ENCODE results near the gene DNM3.

The DNM3 gene

GRCh38 chr1:171985639-171986038 lies 144.3 kb downstream of the DNM3 start:
- Histone ChIP-seq H3K36me3 (ENCODE audit: insufficient read depth, low read depth, low read length) (no peaks in the 10 kb centered on the region), H3K4me1 (ENCODE audit: insufficient read depth, low read length) (no peaks in the 10 kb centered on the region), H3K9ac (ENCODE audit: low read depth, low read length) (no peak overlapping the region), H3K4me3 (ENCODE audit: low read length) (no peak overlapping the region), H3K27ac (ENCODE audit: low read length) (no peak overlapping the region), H3K9me3 (ENCODE audit: insufficient read depth, low read depth, low read length) (no peaks in the 10 kb centered on the region), H3K27me3 (ENCODE audit: insufficient read depth, low read length) (no peaks in the 10 kb centered on the region)

GRCh38 chr1:171988243-171988885 lies 147.1 kb downstream of the DNM3 start:
- H3K27ac ChIP-seq (ENCODE audit: low read length) = no peak overlapping the region
- H3K9ac ChIP-seq (ENCODE audit: low read depth, low read length) = no peak overlapping the region
- no peaks in the 10 kb centered on the region for H3K4me1 ChIP-seq (ENCODE audit: insufficient read depth, low read length)
- H3K9me3 ChIP-seq (ENCODE audit: insufficient read depth, low read depth, low read length) = no peaks in the 10 kb centered on the region
- H3K4me3 ChIP-seq (ENCODE audit: low read length) = no peak overlapping the region
- H3K27me3 ChIP-seq (ENCODE audit: insufficient read depth, low read length) = no peaks in the 10 kb centered on the region
- H3K36me3 ChIP-seq (ENCODE audit: insufficient read depth, low read depth, low read length) = no peaks in the 10 kb centered on the region

- Histone ChIP-seq H3K36me3 (ENCODE audit: insufficient read depth, low read depth, low read length) (no peaks in the 10 kb centered on the region), H3K4me1 (ENCODE audit: insufficient read depth, low read length) (no peaks in the 10 kb centered on the region; the same call in 1 of the 2 replicates), H3K27me3 (ENCODE audit: insufficient read depth, low read length) (no peaks in the 10 kb centered on the region), H3K27ac (ENCODE audit: low read length) (no peak overlapping the region), H3K4me3 (ENCODE audit: low read length) (no peak overlapping the region), H3K9me3 (ENCODE audit: insufficient read depth, low read depth, low read length) (no peaks in the 10 kb centered on the region), H3K9ac (ENCODE audit: low read depth, low read length) (no peak overlapping the region)
Observed at GRCh38 chr1:171990371-171990770, 149.1 kb downstream of the DNM3 start.

- Histone ChIP-seq H3K4me1 (ENCODE audit: insufficient read depth, low read length) (no peaks in the 10 kb centered on the region; the same call in 1 of the 2 replicates), H3K4me3 (ENCODE audit: low read length) (no peak overlapping the region), H3K27ac (ENCODE audit: low read length) (no peak overlapping the region), H3K36me3 (ENCODE audit: insufficient read depth, low read depth, low read length) (no peaks in the 10 kb centered on the region), H3K9me3 (ENCODE audit: insufficient read depth, low read depth, low read length) (no peaks in the 10 kb centered on the region), H3K9ac (ENCODE audit: low read depth, low read length) (no peak overlapping the region), H3K27me3 (ENCODE audit: insufficient read depth, low read length) (no peaks in the 10 kb centered on the region)
Observed at GRCh38 chr1:171994293-171994692, 153.0 kb downstream of the DNM3 start.

GRCh38 chr1:171995573-171995972 lies 154.3 kb downstream of the DNM3 start:
- Histone ChIP-seq H3K27ac (ENCODE audit: low read length) (no peak overlapping the region), H3K36me3 (ENCODE audit: insufficient read depth, low read depth, low read length) (no peaks in the 10 kb centered on the region), H3K9ac (ENCODE audit: low read depth, low read length) (no peak overlapping the region), H3K27me3 (ENCODE audit: insufficient read depth, low read length) (no peaks in the 10 kb centered on the region), H3K4me3 (ENCODE audit: low read length) (no peak overlapping the region), H3K4me1 (ENCODE audit: insufficient read depth, low read length) (no peaks in the 10 kb centered on the region; the same call in 1 of the 2 replicates), H3K9me3 (ENCODE audit: insufficient read depth, low read depth, low read length) (no peaks in the 10 kb centered on the region)

- no peaks in the 10 kb centered on the region for H3K9me3 ChIP-seq (ENCODE audit: insufficient read depth, low read depth, low read length)
- H3K27ac ChIP-seq (ENCODE audit: low read length) = no peak overlapping the region
- no peaks in the 10 kb centered on the region for H3K27me3 ChIP-seq (ENCODE audit: insufficient read depth, low read length)
- no peaks in the 10 kb centered on the region for H3K36me3 ChIP-seq (ENCODE audit: insufficient read depth, low read depth, low read length)
- no peak overlapping the region for H3K9ac ChIP-seq (ENCODE audit: low read depth, low read length)
- H3K4me1 ChIP-seq (ENCODE audit: insufficient read depth, low read length) = no peaks in the 10 kb centered on the region; the same call in 1 of the 2 replicates
- H3K4me3 ChIP-seq (ENCODE audit: low read length) = no peak overlapping the region
Observed at GRCh38 chr1:171997936-171998335, 156.6 kb downstream of the DNM3 start.

GRCh38 chr1:171998711-171999110 lies 157.4 kb downstream of the DNM3 start:
- no peaks in the 10 kb centered on the region for H3K36me3 ChIP-seq (ENCODE audit: insufficient read depth, low read depth, low read length)
- no peak overlapping the region for H3K9ac ChIP-seq (ENCODE audit: low read depth, low read length)
- no peak overlapping the region for H3K4me3 ChIP-seq (ENCODE audit: low read length)
- H3K27ac ChIP-seq (ENCODE audit: low read length) = no peak overlapping the region
- no peaks in the 10 kb centered on the region for H3K27me3 ChIP-seq (ENCODE audit: insufficient read depth, low read length)
- H3K4me1 ChIP-seq (ENCODE audit: insufficient read depth, low read length) = no peaks in the 10 kb centered on the region; the same call in 1 of the 2 replicates
- no peaks in the 10 kb centered on the region for H3K9me3 ChIP-seq (ENCODE audit: insufficient read depth, low read depth, low read length)

- H3K36me3 ChIP-seq (ENCODE audit: insufficient read depth, low read depth, low read length) = no peaks in the 10 kb centered on the region
- H3K27ac ChIP-seq (ENCODE audit: low read length) = no peak overlapping the region
- H3K27me3 ChIP-seq (ENCODE audit: insufficient read depth, low read length) = no peaks in the 10 kb centered on the region
- H3K4me3 ChIP-seq (ENCODE audit: low read length) = no peak overlapping the region
- H3K9me3 ChIP-seq (ENCODE audit: insufficient read depth, low read depth, low read length) = no peaks in the 10 kb centered on the region
- no peak overlapping the region for H3K9ac ChIP-seq (ENCODE audit: low read depth, low read length)
- H3K4me1 ChIP-seq (ENCODE audit: insufficient read depth, low read length) = no peaks in the 10 kb centered on the region; the same call in 1 of the 2 replicates
Observed at GRCh38 chr1:171999756-172000155, 158.5 kb downstream of the DNM3 start.

GRCh38 chr1:172001288-172001687 lies 160.0 kb downstream of the DNM3 start:
- no peak overlapping the region for H3K4me3 ChIP-seq (ENCODE audit: low read length)
- H3K27me3 ChIP-seq (ENCODE audit: insufficient read depth, low read length) = no peaks in the 10 kb centered on the region
- no peak overlapping the region for H3K27ac ChIP-seq (ENCODE audit: low read length)
- H3K4me1 ChIP-seq (ENCODE audit: insufficient read depth, low read length) = no peaks in the 10 kb centered on the region
- H3K36me3 ChIP-seq (ENCODE audit: insufficient read depth, low read depth, low read length) = no peaks in the 10 kb centered on the region
- H3K9ac ChIP-seq (ENCODE audit: low read depth, low read length) = no peak overlapping the region
- H3K9me3 ChIP-seq (ENCODE audit: insufficient read depth, low read depth, low read length) = no peaks in the 10 kb centered on the region

GRCh38 chr1:172002725-172003345 lies 161.5 kb downstream of the DNM3 start:
- Histone ChIP-seq H3K9me3 (ENCODE audit: insufficient read depth, low read depth, low read length) (no peaks in the 10 kb centered on the region), H3K4me3 (ENCODE audit: low read length) (no peak overlapping the region), H3K27me3 (ENCODE audit: insufficient read depth, low read length) (no peaks in the 10 kb centered on the region), H3K27ac (ENCODE audit: low read length) (no peak overlapping the region), H3K9ac (ENCODE audit: low read depth, low read length) (no peak overlapping the region), H3K4me1 (ENCODE audit: insufficient read depth, low read length) (no peaks in the 10 kb centered on the region), H3K36me3 (ENCODE audit: insufficient read depth, low read depth, low read length) (no peaks in the 10 kb centered on the region)

- Histone ChIP-seq H3K9ac (ENCODE audit: low read depth, low read length) (no peak overlapping the region), H3K27me3 (ENCODE audit: insufficient read depth, low read length) (no peaks in the 10 kb centered on the region), H3K4me3 (ENCODE audit: low read length) (no peak overlapping the region)
Observed at GRCh38 chr1:172003766-172004530, 162.7 kb downstream of the DNM3 start.

GRCh38 chr1:172004671-172005070 lies 163.4 kb downstream of the DNM3 start:
- Histone ChIP-seq H3K9ac (ENCODE audit: low read depth, low read length) (no peak overlapping the region), H3K4me3 (ENCODE audit: low read length) (no peak overlapping the region), H3K27me3 (ENCODE audit: insufficient read depth, low read length) (no peaks in the 10 kb centered on the region), H3K9me3 (ENCODE audit: insufficient read depth, low read depth, low read length) (peaks cover 2% of the 10 kb centered on the region; the same call in 1 of the 2 replicates), H3K4me1 (ENCODE audit: insufficient read depth, low read length) (no peaks in the 10 kb centered on the region), H3K27ac (ENCODE audit: low read length) (no peak overlapping the region), H3K36me3 (ENCODE audit: insufficient read depth, low read depth, low read length) (no peaks in the 10 kb centered on the region)

More at GRCh38 chr1:172003766-172004530, 162.7 kb downstream of the DNM3 start:
- H3K27ac ChIP-seq (ENCODE audit: low read length) = no peak overlapping the region
- H3K36me3 ChIP-seq (ENCODE audit: insufficient read depth, low read depth, low read length) = no peaks in the 10 kb centered on the region
- no peaks in the 10 kb centered on the region for H3K9me3 ChIP-seq (ENCODE audit: insufficient read depth, low read depth, low read length)
- H3K4me1 ChIP-seq (ENCODE audit: insufficient read depth, low read length) = no peaks in the 10 kb centered on the region

Data from iPS-20b (cell line).